K562 (cell line): ENCODE data around the gene GPRIN3. TPM values are rescaled to one million over a fixed set of nuclear protein-coding genes. Genes with fewer than 3 reads are reported as not detected.

Experiments
- ATAC-seq: fragments of 200-7000 bp; cut with Tn5 transposase; 3 replicates; pipeline ENCODE4 v1.9.1; 2020; ENCODE audit warnings: moderate library complexity
- BruUV-seq: library from RNA; stranded (reverse); fragments of 400-500 nt; replicated peaks from 2 replicates; lab custom pipeline; 2021; lab: Mats Ljungman, UMichigan
- CTCF ChIA-PET: fragments of 300-600 bp; formaldehyde crosslinking; extraction: SDS; loops from one replicate; lab custom pipeline; 2021; ENCODE audit warnings: low intra/inter-chr PET ratio; lab: Yijun Ruan, JAX
- POLR2A ChIA-PET: fragments of 300-600, 350-650 bp; sonication (Branson Sonifier 250); formaldehyde crosslinking; extraction: SDS; loops from one replicate; lab custom pipeline; 2021; ENCODE audit warnings: antibody characterized with exemption, inconsistent platforms; lab: Yijun Ruan, JAX
- DNase-seq, 4 experiments: peaks; one replicate each; pipeline versions ENCODE4 v3.0.0 to v3.0.0-alpha.2; 2011 to 2018; ENCODE audit warnings: low spot score in 3 of 4, mixed read lengths in 3 of 4; ENCODE audit errors: extremely low read depth in 1 of 4
- FAIRE-seq: peaks from 2 replicates; lab custom pipeline; 2011; peaks lifted over from hg19 to GRCh38; lab: Jason Lieb, UNC
- H2AFZ ChIP-seq: 2 replicates; pipeline ENCODE4 v1.6.0; 2011; ENCODE audit warnings: low read depth, low read length, control low read depth, inconsistent platforms
- H3K27ac ChIP-seq: fragments of 200-600 bp; 3 replicates; pipeline ENCODE4 v1.8.0; 2011; ENCODE audit warnings: low read depth, mild to moderate bottlenecking, control low read depth, inconsistent platforms, low read length, moderate library complexity, mixed read lengths; ENCODE audit errors: extremely low read depth
- H3K27me3 ChIP-seq, 2 experiments: fragments of 300-600 bp in 1 of 2; 2 replicates in 1 of 2; 3 replicates in 1 of 2; pipeline versions ENCODE4 v1.6.0 to v1.8.0; 2011; ENCODE audit warnings: inconsistent platforms in 2 of 2, low read length in 2 of 2, mild to moderate bottlenecking in 1 of 2, mixed read lengths in 1 of 2, moderate library complexity in 1 of 2; ENCODE audit not compliant: control insufficient read depth in 2 of 2, insufficient read depth in 2 of 2
- H3K36me3 ChIP-seq: fragments of 300-600 bp; 3 replicates; pipeline ENCODE4 v1.8.0; 2011; ENCODE audit warnings: mild to moderate bottlenecking, low read length, inconsistent platforms; ENCODE audit not compliant: control insufficient read depth, insufficient read depth
- H3K4me1 ChIP-seq, 2 experiments: fragments of 200-600 bp in 1 of 2; replicated peaks in 1 of 2; 2 replicates in 1 of 2; 3 replicates in 1 of 2; pipeline versions ENCODE4 v1.5.1 to v1.8.0; 2011; ENCODE audit warnings: inconsistent platforms in 2 of 2, low read length in 2 of 2, mild to moderate bottlenecking in 1 of 2, mixed read lengths in 1 of 2, moderate library complexity in 1 of 2; ENCODE audit not compliant: control insufficient read depth in 2 of 2, insufficient read depth in 2 of 2
- H3K4me2 ChIP-seq: 2 replicates; pipeline ENCODE4 v1.6.1; 2011; ENCODE audit warnings: low read length, control low read depth, inconsistent platforms, mixed read lengths; ENCODE audit not compliant: insufficient read depth
- H3K4me3 ChIP-seq: fragments of 200-600 bp; sonication (generic), shearing (Covaris generic); 2 replicates; pipeline ENCODE4 v1.5.1; 2016; ENCODE audit warnings: control low read depth, inconsistent platforms
- H3K79me2 ChIP-seq: fragments of 200-600 bp; 3 replicates; pipeline ENCODE4 v1.8.0; 2011; ENCODE audit warnings: low read length, inconsistent platforms; ENCODE audit not compliant: control insufficient read depth, insufficient read depth
- H3K9ac ChIP-seq, 2 experiments: 2 replicates each; pipeline versions ENCODE4 v1.6.0 to v1.6.1; 2011; ENCODE audit warnings: low read depth in 2 of 2, low read length in 2 of 2, control low read depth in 1 of 2, inconsistent platforms in 1 of 2, mild to moderate bottlenecking in 1 of 2, mixed read lengths in 1 of 2; ENCODE audit not compliant: insufficient read depth in 1 of 2
- H3K9me1 ChIP-seq: one replicate; pipeline ENCODE4 v1.6.0; 2011; ENCODE audit warnings: inconsistent platforms, mild to moderate bottlenecking, low read length, moderate library complexity; ENCODE audit not compliant: control insufficient read depth, insufficient read depth
- H3K9me3 ChIP-seq: replicated peaks from 2 replicates; pipeline ENCODE4 v1.5.1; 2011; ENCODE audit warnings: low read depth, low read length, inconsistent platforms; ENCODE audit not compliant: control insufficient read depth, insufficient read depth
- H4K20me1 ChIP-seq: replicated peaks from 2 replicates; pipeline ENCODE4 v1.6.1; 2011; ENCODE audit warnings: low read length, inconsistent platforms, mixed read lengths; ENCODE audit not compliant: control insufficient read depth, insufficient read depth
- ARID3B ChIP-seq: fragments of 250-450 bp; sonication (Bioruptor Pico); IDR thresholded peaks from 2 replicates; pipeline ENCODE4 v1.4.0; 2020; ENCODE audit warnings: borderline replicate concordance
- CHD2 ChIP-seq: IDR thresholded peaks from 2 replicates; pipeline ENCODE4 v1.6.1; 2011; ENCODE audit warnings: low read depth, low read length
- HNRNPLL ChIP-seq: fragments of 200-400 bp; formaldehyde crosslinking; IDR thresholded peaks from 2 replicates; pipeline ENCODE4 v1.6.1; 2017; ENCODE audit warnings: low read length, low read depth, mild to moderate bottlenecking; ENCODE audit not compliant: poor library complexity, severe bottlenecking
- NCOA4 ChIP-seq: fragments of 450-650 bp; IDR thresholded peaks from 2 replicates; pipeline ENCODE4 v1.6.1; 2018; ENCODE audit warnings: mild to moderate bottlenecking; ENCODE audit not compliant: partially characterized antibody
- RERE ChIP-seq: sonication (generic); formaldehyde crosslinking; IDR thresholded peaks from 2 replicates; pipeline ENCODE4 v1.8.0; 2023; ENCODE audit warnings: missing genetic modification reagents, mild to moderate bottlenecking, borderline replicate concordance
- SIN3A ChIP-seq, 2 experiments: fragments of 150-350 bp in 1 of 2; IDR thresholded peaks; 2 replicates each; pipeline ENCODE4 v1.6.1; 2011 to 2016; ENCODE audit warnings: borderline replicate concordance in 2 of 2, low read depth in 2 of 2, low read length in 2 of 2, mild to moderate bottlenecking in 2 of 2, moderate library complexity in 2 of 2; ENCODE audit not compliant: control insufficient read depth in 1 of 2
- SNIP1 ChIP-seq: fragments of 450-650 bp; IDR thresholded peaks from 2 replicates; pipeline ENCODE4 v1.7.1; 2017; ENCODE audit warnings: low read depth, mild to moderate bottlenecking
- SP1 ChIP-seq: sonication (generic); formaldehyde crosslinking; IDR thresholded peaks from 2 replicates; pipeline ENCODE4 v1.8.1; 2022; ENCODE audit warnings: mild to moderate bottlenecking, missing genetic modification reagents
- ZBTB8A ChIP-seq: fragments of 450-650 bp; IDR thresholded peaks from 2 replicates; pipeline ENCODE4 v1.6.1; 2018; ENCODE audit warnings: mild to moderate bottlenecking, moderate library complexity; ENCODE audit not compliant: partially characterized antibody
- ZFPM2 ChIP-seq: fragments of 250-450 bp; sonication (Bioruptor Pico); IDR thresholded peaks from 2 replicates; pipeline ENCODE4 v1.5.1; 2022; ENCODE audit warnings: mild to moderate bottlenecking
- ZNF280B ChIP-seq: fragments of 250-450 bp; sonication (Bioruptor Pico); IDR thresholded peaks from 2 replicates; pipeline ENCODE4 v1.5.1; 2021; ENCODE audit warnings: mild to moderate bottlenecking
- ZNF282 ChIP-seq: sonication (generic); formaldehyde crosslinking; IDR thresholded peaks from 2 replicates; pipeline ENCODE4 v1.8.1; 2023; ENCODE audit warnings: missing genetic modification reagents
- ZNF778 ChIP-seq: fragments of 450-650 bp; formaldehyde crosslinking; IDR thresholded peaks from 2 replicates; pipeline ENCODE4 v1.4.0; 2020; ENCODE audit warnings: mild to moderate bottlenecking, moderate library complexity
- ZSCAN32 ChIP-seq: fragments of 450-650 bp; formaldehyde crosslinking; IDR thresholded peaks from 2 replicates; pipeline ENCODE4 v1.4.0; 2020; ENCODE audit warnings: mild to moderate bottlenecking, moderate library complexity
- WGBS: fragments of 100-300 bp; shearing (Covaris generic); methylation state at CpG from one replicate; pipeline ENCODE4 v1.1.6; 2016; ENCODE audit warnings: low coverage, mixed read lengths; ENCODE audit not compliant: insufficient coverage; ENCODE audit errors: missing lambda C conversion rate; 5-methylcytosine and 5-hydroxymethylcytosine counted together
- in situ Hi-C: fragments of 300-500 bp; cut with MboI; formaldehyde crosslinking; loops from 4 replicates; pipeline ENCODE4 v1.15.0; 2018; ENCODE audit warnings: inconsistent platforms, mixed read lengths
- intact Hi-C: fragments of 100-400 bp; cut with micrococcal nuclease; formaldehyde crosslinking; loops from 2 replicates; pipeline ENCODE4 v1.14.2; 2022
- polyA plus RNA-seq, 8 experiments: library from polyadenylated mRNA; depleted of rRNA in 4 of 8; stranded (reverse) in 5 of 8; unstranded in 3 of 8; fragments of >200 nt; fragmentation: Nextera tagmentation in 2 of 8; fragmentation: Illumina TruSeq in 1 of 8; extraction: Ambion mirVana in 2 of 8; extraction: Trizol in 1 of 8; gene quantifications; 2 replicates each; pipeline versions ENCODE4 v1.2.1 to v1.2.3, GENCODE V29; 2011 to 2014; ENCODE audit warnings: inconsistent platforms in 1 of 8, missing spikeins in 1 of 8
- total RNA-seq, 7 experiments: library from RNA; depleted of rRNA in 6 of 7; stranded (reverse); fragments of >200 nt in 6 of 7; fragmentation: Illumina TruSeq in 2 of 7; extraction: Trizol in 2 of 7; gene quantifications; 2 replicates each; pipeline versions ENCODE4 v1.2.1 to v1.2.3, GENCODE V29; 2011 to 2021; ENCODE audit warnings: low replicate concordance in 1 of 7

GPRIN3 gene
- total and polyA plus RNA-seq, 9 of the 15 experiments (the other 6 are each of a cell fraction or from before 2014, with no cell fraction given) = 0.02 TPM; not detected in 8

GRCh38 chr4:89247951-89248350 is 59.6 kb downstream of the GPRIN3 start (continued):
- TF ChIP-seq RERE (no peak), ZNF280B (no peak)

GRCh38 chr4:89245459-89245858 is 62.1 kb downstream of the GPRIN3 start:
- FAIRE-seq = no peak
- TF ChIP-seq ARID3B (CRISPR knock-in tag) = no peak
- no peak for TF ChIP-seq SIN3A (IDR thresholded peaks at IDR 0.05; ENCODE audit: borderline replicate concordance in 2 of 2, control insufficient read depth in 1 of 2, low read depth in 2 of 2, low read length in 2 of 2)
- TF ChIP-seq NCOA4 = no peak
- TF ChIP-seq SNIP1 = no peak
- TF ChIP-seq HNRNPLL = no peak
- no peak for TF ChIP-seq ZSCAN32
- TF ChIP-seq ZNF778 (CRISPR knock-in tag) = no peak
- no peak for TF ChIP-seq SP1 (CRISPR knock-in tag)
- no peak for TF ChIP-seq CHD2
- no peak for TF ChIP-seq ZNF282 (CRISPR knock-in tag)
- TF ChIP-seq ZFPM2 = no peak
- no peak for TF ChIP-seq ZBTB8A

More at GRCh38 chr4:89245459-89245858, 62.1 kb downstream of the GPRIN3 start:
- 0% methylated on average over 2 of the region's 2 CpGs for WGBS
- in situ Hi-C loops = no loop called here
- CTCF ChIA-PET = no interaction called here
- Histone ChIP-seq H3K9ac (no peak overlapping the region), H3K27ac (no peak overlapping the region), H3K4me3 (no peak overlapping the region), H3K27me3 (peaks cover 0 to 12% of the 10 kb centered on the region in 2 experiments; a peak in 1 of 5 replicates), H3K4me1 (no peaks in the 10 kb centered on the region), H2AFZ (no peak overlapping the region), H4K20me1 (no peaks in the 10 kb centered on the region), H3K36me3 (no peaks in the 10 kb centered on the region), H3K4me2 (no peak overlapping the region), H3K79me2 (no peaks in the 10 kb centered on the region), H3K9me1 (no peaks in the 10 kb centered on the region), H3K9me3 (no peaks in the 10 kb centered on the region)
- intact Hi-C loops = no loop called here
- POLR2A ChIA-PET = no interaction called here
- no TSS peak for BruUV-seq
- DNase-seq (no peak), ATAC-seq (no peak)
